Loucy (cell line): ENCODE measurements around the gene ETFB.

Source experiments
- EZH2phosphoT487 ChIP-seq: fragments of 200-600 bp; IDR thresholded peaks from 2 replicates; pipeline ENCODE4 v1.6.1; 2018; ENCODE audit warnings: antibody characterized with exemption, mild to moderate bottlenecking, moderate library complexity, borderline replicate concordance
- TF ChIP-seq, protein P1 (sequence below): fragments of 200-600 bp; sonication (generic); conservative IDR thresholded peaks from 2 replicates; pipeline ENCODE4 v1.5.1; 2014; ENCODE audit warnings: mild to moderate bottlenecking, antibody characterized with exemption, low read length

DNA sequence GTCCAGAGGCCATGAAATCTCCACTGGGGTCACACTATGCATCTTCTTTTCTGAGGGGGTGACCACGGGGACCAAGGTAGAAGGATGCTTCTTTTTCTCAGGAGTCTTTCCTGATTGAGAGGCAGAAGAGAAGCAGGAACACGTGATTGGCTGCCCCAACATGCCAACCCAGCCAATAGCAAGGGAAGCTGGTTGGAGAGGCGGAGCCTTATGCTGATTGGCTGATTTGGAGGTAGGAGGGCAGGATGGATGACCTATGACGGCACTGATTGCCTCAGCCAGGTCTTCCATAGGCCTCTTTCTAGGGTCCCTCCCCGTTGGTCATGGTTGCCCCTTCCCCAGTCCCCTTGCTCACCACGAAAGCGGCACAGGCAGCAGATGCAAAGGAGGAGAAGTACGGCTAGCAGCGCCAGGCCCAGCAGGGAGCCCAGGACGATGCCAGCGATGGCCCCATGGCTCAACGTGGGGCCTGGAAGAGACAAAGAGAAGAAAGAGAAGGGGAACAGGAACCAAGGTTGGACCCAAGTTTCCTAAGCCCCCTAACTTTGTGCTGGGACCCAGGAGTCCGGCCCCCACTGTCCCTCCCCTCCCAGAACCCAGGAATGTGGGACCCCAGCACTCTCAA is 32.2 kb downstream of the ETFB start:
- TF ChIP-seq, protein P1, sequence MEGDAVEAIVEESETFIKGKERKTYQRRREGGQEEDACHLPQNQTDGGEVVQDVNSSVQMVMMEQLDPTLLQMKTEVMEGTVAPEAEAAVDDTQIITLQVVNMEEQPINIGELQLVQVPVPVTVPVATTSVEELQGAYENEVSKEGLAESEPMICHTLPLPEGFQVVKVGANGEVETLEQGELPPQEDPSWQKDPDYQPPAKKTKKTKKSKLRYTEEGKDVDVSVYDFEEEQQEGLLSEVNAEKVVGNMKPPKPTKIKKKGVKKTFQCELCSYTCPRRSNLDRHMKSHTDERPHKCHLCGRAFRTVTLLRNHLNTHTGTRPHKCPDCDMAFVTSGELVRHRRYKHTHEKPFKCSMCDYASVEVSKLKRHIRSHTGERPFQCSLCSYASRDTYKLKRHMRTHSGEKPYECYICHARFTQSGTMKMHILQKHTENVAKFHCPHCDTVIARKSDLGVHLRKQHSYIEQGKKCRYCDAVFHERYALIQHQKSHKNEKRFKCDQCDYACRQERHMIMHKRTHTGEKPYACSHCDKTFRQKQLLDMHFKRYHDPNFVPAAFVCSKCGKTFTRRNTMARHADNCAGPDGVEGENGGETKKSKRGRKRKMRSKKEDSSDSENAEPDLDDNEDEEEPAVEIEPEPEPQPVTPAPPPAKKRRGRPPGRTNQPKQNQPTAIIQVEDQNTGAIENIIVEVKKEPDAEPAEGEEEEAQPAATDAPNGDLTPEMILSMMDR = no peak
- no peak for TF ChIP-seq EZH2phosphoT487
